Upper lobe of left lung (tissue), 4 donors: Measurements from ENCODE around the gene NUP210L.

Experiments used
- CTCF ChIP-seq, 6 experiments: fragments of 450-650 bp in 4 of 6; fragments of 200-600 bp in 2 of 6; sonication (generic) in 2 of 6; IDR thresholded peaks; one replicate each; pipeline ENCODE4 v1.5.1; 2016 to 2019; ENCODE audit warnings: antibody characterized with exemption in 6 of 6
- EP300 ChIP-seq, 4 donors: sonication (generic); formaldehyde crosslinking; IDR thresholded peaks; one replicate each; pipeline ENCODE4 v1.5.1; 2017; ENCODE audit warnings: antibody characterized with exemption in 4 of 4, control low read depth in 2 of 4
- POLR2A ChIP-seq, 4 donors: fragments of 450-650 bp; IDR thresholded peaks; one replicate each; pipeline ENCODE4 v1.5.1; 2016 to 2017; ENCODE audit warnings: antibody characterized with exemption in 4 of 4, mild to moderate bottlenecking in 2 of 4
- POLR2AphosphoS5 ChIP-seq, 2 donors: sonication (generic); formaldehyde crosslinking; IDR thresholded peaks; one replicate each; pipeline ENCODE4 v1.5.1; 2017; ENCODE audit warnings: antibody characterized with exemption in 2 of 2

GRCh38 chr1:154155251-154155650, 378 bp upstream of the NUP210L start:
- no peak for TF ChIP-seq CTCF (IDR thresholded peaks at IDR 0.05)
- TF ChIP-seq POLR2A (IDR thresholded peaks at IDR 0.05), result no peak
- peak; percentile 28 to 47 for TF ChIP-seq POLR2AphosphoS5 (IDR thresholded peaks at IDR 0.05)
- TF ChIP-seq EP300 (IDR thresholded peaks at IDR 0.05), result peak in 2 of 4 donors; percentile 49 to 68
